HFF-Myc (cell line): ENCODE results near the gene TUB.

Experiments
- DNase-seq: peaks from one replicate; pipeline ENCODE4 v3.0.0-alpha.2; 2011; ENCODE audit warnings: low read depth; ENCODE audit errors: extremely low read depth
- H3K4me3 ChIP-seq: replicated peaks from 2 replicates; pipeline ENCODE4 v1.5.1; 2011; ENCODE audit warnings: low read depth, mild to moderate bottlenecking, control low read depth, low read length
- TF ChIP-seq, protein P1 (sequence below): IDR thresholded peaks from 2 replicates; pipeline ENCODE4 v1.5.1; 2012; ENCODE audit warnings: mild to moderate bottlenecking, low read depth, low read length, control low read depth; ENCODE audit errors: missing control alignments

The TUB gene

GRCh38 chr11:8034106-8034585, 46.9 kb upstream of the TUB start:
- no peak for DNase-seq
- TF ChIP-seq, protein P1, sequence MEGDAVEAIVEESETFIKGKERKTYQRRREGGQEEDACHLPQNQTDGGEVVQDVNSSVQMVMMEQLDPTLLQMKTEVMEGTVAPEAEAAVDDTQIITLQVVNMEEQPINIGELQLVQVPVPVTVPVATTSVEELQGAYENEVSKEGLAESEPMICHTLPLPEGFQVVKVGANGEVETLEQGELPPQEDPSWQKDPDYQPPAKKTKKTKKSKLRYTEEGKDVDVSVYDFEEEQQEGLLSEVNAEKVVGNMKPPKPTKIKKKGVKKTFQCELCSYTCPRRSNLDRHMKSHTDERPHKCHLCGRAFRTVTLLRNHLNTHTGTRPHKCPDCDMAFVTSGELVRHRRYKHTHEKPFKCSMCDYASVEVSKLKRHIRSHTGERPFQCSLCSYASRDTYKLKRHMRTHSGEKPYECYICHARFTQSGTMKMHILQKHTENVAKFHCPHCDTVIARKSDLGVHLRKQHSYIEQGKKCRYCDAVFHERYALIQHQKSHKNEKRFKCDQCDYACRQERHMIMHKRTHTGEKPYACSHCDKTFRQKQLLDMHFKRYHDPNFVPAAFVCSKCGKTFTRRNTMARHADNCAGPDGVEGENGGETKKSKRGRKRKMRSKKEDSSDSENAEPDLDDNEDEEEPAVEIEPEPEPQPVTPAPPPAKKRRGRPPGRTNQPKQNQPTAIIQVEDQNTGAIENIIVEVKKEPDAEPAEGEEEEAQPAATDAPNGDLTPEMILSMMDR: no peak
- no peak overlapping the region for H3K4me3 ChIP-seq

- DNase-seq: no peak
- TF ChIP-seq, protein P1: no peak
- no peak overlapping the region for H3K4me3 ChIP-seq
These were observed 46.3 kb upstream of the TUB start for GRCh38 chr11:8034604-8035190.

GRCh38 chr11:8035200-8035855, 45.7 kb upstream of the TUB start:
- H3K4me3 ChIP-seq: no peak overlapping the region
- no peak for DNase-seq
- TF ChIP-seq, protein P1: no peak

DNA sequence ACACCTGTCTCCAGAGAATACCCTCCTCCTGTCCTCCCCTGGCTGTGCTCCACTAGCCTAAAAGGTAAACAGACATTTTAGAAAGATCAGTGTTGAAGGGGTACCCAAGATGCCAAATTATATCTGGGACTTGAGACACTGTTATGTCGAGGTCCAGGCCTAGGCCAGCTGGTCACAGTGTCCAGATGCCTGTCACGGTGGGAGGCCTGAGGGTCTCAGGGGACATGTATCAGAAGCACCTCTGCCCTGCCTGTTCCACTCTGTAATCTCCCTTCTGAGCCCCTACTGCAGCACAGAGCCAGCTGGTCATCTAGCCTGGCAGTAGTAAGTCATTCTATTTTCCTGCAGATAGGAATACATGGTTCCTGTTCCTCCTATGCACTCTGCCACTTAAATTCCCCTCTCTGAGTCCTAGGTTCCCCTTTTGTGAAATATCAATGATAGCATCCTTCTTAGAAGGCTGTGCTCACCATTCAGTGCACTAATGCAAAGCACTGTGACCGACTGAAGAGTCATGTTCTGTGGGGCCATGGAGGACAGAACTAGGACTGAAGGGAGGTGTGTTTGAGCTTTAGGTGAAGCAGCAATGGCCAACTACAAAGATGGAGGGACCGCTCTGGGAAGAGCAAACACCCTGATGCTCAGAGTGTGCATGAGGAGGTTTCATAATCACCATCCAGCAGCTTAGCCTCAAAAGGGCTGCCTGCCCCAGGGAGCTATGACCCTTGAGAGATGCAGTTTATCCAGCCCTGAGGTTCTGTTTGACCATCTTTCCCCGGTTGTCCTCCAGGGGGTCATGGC, 44.8 kb upstream of the TUB start:
- no peak overlapping the region for H3K4me3 ChIP-seq
- no peak for DNase-seq
- TF ChIP-seq, protein P1: no peak

GRCh38 chr11:8036986-8037385, 44.0 kb upstream of the TUB start:
- TF ChIP-seq, protein P1: no peak
- H3K4me3 ChIP-seq: no peak overlapping the region
- no peak for DNase-seq

DNA sequence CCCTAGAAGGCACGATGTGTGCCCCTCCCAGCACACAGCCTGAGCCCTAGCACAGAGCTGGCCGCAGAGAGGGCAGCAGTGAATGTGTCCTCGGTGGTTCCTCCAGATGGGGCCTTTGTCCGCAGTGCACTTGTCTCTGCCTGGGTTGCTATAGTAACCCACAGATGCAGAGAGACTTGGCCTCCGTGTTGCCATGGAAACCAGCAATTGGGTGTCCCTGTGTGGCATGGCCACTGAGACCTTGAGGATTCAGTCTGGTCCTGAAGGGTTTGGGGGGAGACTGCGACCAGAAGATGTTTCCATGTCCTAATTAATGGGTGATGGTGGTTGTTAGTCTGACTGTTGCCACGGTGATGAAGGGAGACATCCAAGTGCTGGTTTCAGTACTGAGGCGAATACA, 42.6 kb upstream of the TUB start:
- TF ChIP-seq, protein P1: no peak
- no peak for DNase-seq
- no peak overlapping the region for H3K4me3 ChIP-seq
